H1 (cell line): Measurements from ENCODE around the gene CDC14B. TPM values are rescaled to one million over a fixed set of nuclear protein-coding genes. Genes with fewer than 3 reads are reported as not detected.

Experiments used
- CBX5 ChIP-seq: fragments of 300-800, 300-1000 bp; sonication (generic); IDR thresholded peaks from 2 replicates; pipeline ENCODE4 v1.7.1; 2016; ENCODE audit warnings: antibody characterized with exemption, low read length, low read depth
- CBX8 ChIP-seq: fragments of 300-800, 300-1000 bp; sonication (generic); IDR thresholded peaks from 2 replicates; pipeline ENCODE4 v1.7.1; 2016; ENCODE audit warnings: low read depth, low read length, borderline replicate concordance
- CHD2 ChIP-seq: IDR thresholded peaks from 2 replicates; pipeline ENCODE4 v1.6.1; 2012; ENCODE audit warnings: low read length, improper control_type of control experiment
- CREB1 ChIP-seq: IDR thresholded peaks from 2 replicates; pipeline ENCODE4 v1.6.1; 2012; ENCODE audit warnings: inconsistent platforms
- EP300 ChIP-seq, 2 experiments: IDR thresholded peaks; 1 replicate in 1 of 2; 2 replicates in 1 of 2; pipeline ENCODE4 v1.6.1; 2011 to 2012; ENCODE audit warnings: low read depth in 2 of 2, low read length in 2 of 2, mild to moderate bottlenecking in 2 of 2, borderline replicate concordance in 1 of 2, inconsistent platforms in 1 of 2, moderate library complexity in 1 of 2
- FOSL1 ChIP-seq: IDR thresholded peaks from 2 replicates; pipeline ENCODE4 v1.6.1; 2011; ENCODE audit warnings: mild to moderate bottlenecking, low read depth, low read length, moderate library complexity; ENCODE audit not compliant: insufficient read depth
- HDAC2 ChIP-seq, 2 experiments: fragments of 300-600 bp in 1 of 2; sonication (generic) in 1 of 2; IDR thresholded peaks; 2 replicates each; pipeline ENCODE4 v1.6.1; 2011 to 2012; ENCODE audit warnings: low read depth in 2 of 2, low read length in 2 of 2, mild to moderate bottlenecking in 2 of 2, moderate library complexity in 2 of 2, borderline replicate concordance in 1 of 2, inconsistent platforms in 1 of 2
- KDM1A ChIP-seq: fragments of 200-600, 300-600 bp; sonication (generic); IDR thresholded peaks from 2 replicates; pipeline ENCODE4 v1.7.1; 2016; ENCODE audit warnings: mild to moderate bottlenecking, low read length, borderline replicate concordance
- MAFK ChIP-seq: IDR thresholded peaks from 2 replicates; pipeline ENCODE4 v1.6.1; 2012; ENCODE audit warnings: low read depth, mild to moderate bottlenecking, improper control_type of control experiment, low read length
- NRF1 ChIP-seq: IDR thresholded peaks from 2 replicates; pipeline ENCODE4 v1.6.1; 2011; ENCODE audit warnings: mild to moderate bottlenecking, low read depth, low read length, improper control_type of control experiment
- POLR2A ChIP-seq, 2 experiments: IDR thresholded peaks; 1 replicate in 1 of 2; 2 replicates in 1 of 2; pipeline ENCODE4 v1.6.1; 2011; ENCODE audit warnings: low read depth in 2 of 2, low read length in 2 of 2, mild to moderate bottlenecking in 2 of 2; ENCODE audit errors: control extremely low read depth in 1 of 2
- SIRT6 ChIP-seq: IDR thresholded peaks from one replicate; pipeline ENCODE4 v1.7.1; 2012; ENCODE audit warnings: low read length, inconsistent platforms
- TBP ChIP-seq: IDR thresholded peaks from 2 replicates; pipeline ENCODE4 v1.6.1; 2011; ENCODE audit warnings: low read depth, low read length, improper control_type of control experiment
- YY1 ChIP-seq: IDR thresholded peaks from 2 replicates; pipeline ENCODE4 v1.6.1; 2011; ENCODE audit warnings: low read depth, mild to moderate bottlenecking, low read length
- polyA plus RNA-seq, 7 experiments: library from polyadenylated mRNA; depleted of rRNA in 3 of 7; stranded (reverse) in 5 of 7; unstranded in 2 of 7; fragments of >200 nt in 5 of 7; fragments of 200-250 nt in 2 of 7; gene quantifications; 1 replicate in 5 of 7; 2 replicates in 1 of 7; 4 replicates in 1 of 7; pipeline versions ENCODE4 v1.2.1 to v1.2.3, GENCODE V29; 2011 to 2013; ENCODE audit warnings: missing spikeins in 2 of 7, mixed read lengths in 2 of 7
- total RNA-seq: library from RNA; stranded (reverse); fragmentation: NEBNext Ultra II Directional; extraction: Animal tissue kit (Norgen Biotek cat#: 25700); gene quantifications from 2 replicates; pipeline ENCODE4 v1.2.1, GENCODE V29; 2021
- TF ChIP-seq, protein P1 (sequence below): IDR thresholded peaks from 2 replicates; pipeline ENCODE4 v1.6.1; 2011; ENCODE audit warnings: low read length, improper control_type of control experiment

The CDC14B gene
- total and polyA plus RNA-seq, 2 of the 8 experiments (the other 6 are each of a cell fraction or from before 2014, with no cell fraction given) = 17.2 to 44.6 TPM

DNA sequence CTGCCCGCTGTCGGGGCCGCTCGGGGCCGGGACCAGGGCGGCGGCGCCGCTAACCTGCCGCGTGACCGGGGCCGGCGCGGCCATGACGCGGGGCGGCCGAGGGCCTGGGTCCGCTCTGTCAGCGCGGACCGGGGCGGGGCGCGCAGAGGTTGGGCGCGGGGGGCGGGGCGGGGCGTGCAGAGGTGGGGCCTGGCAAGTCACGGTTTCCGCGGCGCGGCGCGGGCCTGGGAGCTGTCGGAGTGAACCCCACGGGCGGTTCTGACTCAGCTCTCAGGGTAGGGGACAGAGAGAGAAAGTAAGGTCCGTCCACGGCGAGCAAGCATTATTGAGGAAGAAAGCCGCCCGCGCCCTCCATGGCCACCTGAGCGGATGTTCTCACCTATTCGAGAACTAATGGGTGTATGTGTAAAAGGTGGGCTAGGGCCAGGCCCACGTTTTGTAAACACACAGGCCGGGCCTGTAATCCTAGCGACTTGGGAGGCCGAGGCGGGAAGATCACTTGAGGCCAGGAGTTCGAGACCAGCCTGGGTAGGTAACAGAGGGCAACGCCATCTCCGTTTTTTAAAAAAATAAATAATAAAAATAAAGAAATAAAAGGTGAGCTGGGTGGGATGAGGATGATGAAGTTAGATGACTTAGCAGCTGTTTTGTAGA, 35.7 kb upstream of the CDC14B start, which contains the start of gene PRXL2C (continued):
- TF ChIP-seq HDAC2 (IDR thresholded peaks at IDR 0.05; ENCODE audit: borderline replicate concordance in 1 of 2, low read depth in 2 of 2, low read length in 2 of 2) (no peak), FOSL1 (no peak), TBP (peak; percentile 6; the same call in 1 of the 2 replicates), CREB1 (peak; percentile 53), CBX5 (no peak), SIRT6 (no peak), EP300 (IDR thresholded peaks at IDR 0.05; ENCODE audit: borderline replicate concordance in 1 of 2, low read depth in 2 of 2, low read length in 2 of 2) (peak in 1 of 2 experiments; percentile 22; a peak in 1 of 3 replicates), NRF1 (no peak), KDM1A (0 out of 2 replicates have a peak, but pooled peaks have one; percentile 12), MAFK (no peak), YY1 (peak; percentile 27; the same call in 1 of the 2 replicates), POLR2A (IDR thresholded peaks at IDR 0.05; ENCODE audit: control extremely low read depth in 1 of 2, low read depth in 2 of 2, low read length in 2 of 2) (no peak; a peak in 1 of 3 replicates), CHD2 (no peak), CBX8 (no peak)
- TF ChIP-seq, protein P1, sequence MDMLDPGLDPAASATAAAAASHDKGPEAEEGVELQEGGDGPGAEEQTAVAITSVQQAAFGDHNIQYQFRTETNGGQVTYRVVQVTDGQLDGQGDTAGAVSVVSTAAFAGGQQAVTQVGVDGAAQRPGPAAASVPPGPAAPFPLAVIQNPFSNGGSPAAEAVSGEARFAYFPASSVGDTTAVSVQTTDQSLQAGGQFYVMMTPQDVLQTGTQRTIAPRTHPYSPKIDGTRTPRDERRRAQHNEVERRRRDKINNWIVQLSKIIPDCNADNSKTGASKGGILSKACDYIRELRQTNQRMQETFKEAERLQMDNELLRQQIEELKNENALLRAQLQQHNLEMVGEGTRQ = no peak
- TF ChIP-seq, all 59 proteins: peak for 9
